ENCODE data around the gene CCNI. TPM values are rescaled to one million over a fixed set of nuclear protein-coding genes. Genes with fewer than 3 reads are reported as not detected.

The CCNI gene
- polyA plus RNA-seq, 1 of the 3 experiments (the other 2 are of a cell fraction) = 56.8 TPM

DNA sequence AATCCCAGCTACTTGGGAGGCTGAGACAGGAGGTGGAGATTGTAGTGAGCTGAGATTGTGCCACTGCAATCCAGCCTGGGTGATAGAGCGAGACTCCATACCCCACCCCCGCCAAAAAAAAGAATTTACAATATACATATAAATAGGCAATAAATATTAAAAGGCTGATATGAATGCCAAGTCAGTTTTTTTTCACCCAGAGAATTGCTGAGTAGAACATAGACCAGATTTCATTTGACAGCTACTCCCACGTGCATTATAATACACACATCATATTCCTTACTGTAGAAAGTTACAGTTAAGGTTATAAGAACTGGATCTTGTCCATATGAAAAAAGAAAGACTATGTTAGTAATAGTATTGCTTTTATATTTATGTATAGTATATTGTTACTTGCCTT is 18.7 kb upstream of the CCNI start:
- no peak for TF ChIP-seq ELF1 (IDR thresholded peaks at IDR 0.05)
- TF ChIP-seq RAD21 (IDR thresholded peaks at IDR 0.05; ENCODE audit: low read length) = no peak
- no peak for TF ChIP-seq SMC3 (IDR thresholded peaks at IDR 0.05; ENCODE audit: low read depth, low read length)
- no peak for TF ChIP-seq NRF1 (IDR thresholded peaks at IDR 0.05; ENCODE audit: low read depth, low read length)
- no peak for TF ChIP-seq TCF12 (IDR thresholded peaks at IDR 0.05)
- TF ChIP-seq PBX3 (IDR thresholded peaks at IDR 0.05) = no peak
- TF ChIP-seq RXRA (IDR thresholded peaks at IDR 0.05; ENCODE audit: borderline replicate concordance, low read depth) = no peak
- TF ChIP-seq FOXJ3 (CRISPR knock-in tag; IDR thresholded peaks at IDR 0.05) = no peak
- TF ChIP-seq, protein P1, sequence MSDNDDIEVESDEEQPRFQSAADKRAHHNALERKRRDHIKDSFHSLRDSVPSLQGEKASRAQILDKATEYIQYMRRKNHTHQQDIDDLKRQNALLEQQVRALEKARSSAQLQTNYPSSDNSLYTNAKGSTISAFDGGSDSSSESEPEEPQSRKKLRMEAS (IDR thresholded peaks at IDR 0.05; ENCODE audit: low read depth) = no peak
- Histone ChIP-seq H3K4me2 (no peak overlapping the region), H4K20me1 (ENCODE audit: insufficient read depth) (no peaks in the 10 kb centered on the region), H3K4me3 (ENCODE audit: low read depth in 2 of 2, low read length in 1 of 2) (no peak overlapping the region), H2AFZ (ENCODE audit: low read depth) (no peak overlapping the region), H3K36me3 (replicated peaks in 1 of 2; ENCODE audit: control insufficient read depth in 1 of 2, insufficient read depth in 2 of 2, low read length in 1 of 2) (no peaks in the 10 kb centered on the region), H3K27ac (ENCODE audit: low read depth in 2 of 2, low read length in 1 of 2) (no peak overlapping the region), H3K9me3 (no peaks in the 10 kb centered on the region), H3K9ac (no peak overlapping the region), H3K79me2 (ENCODE audit: insufficient read depth) (no peaks in the 10 kb centered on the region), H3F3A (replicated peaks; ENCODE audit: insufficient read depth) (no peaks in the 10 kb centered on the region), H3K4me1 (ENCODE audit: control insufficient read depth in 1 of 2, insufficient read depth in 2 of 2, low read depth in 1 of 2, low read length in 1 of 2) (peaks cover 0 to 6% of the 10 kb centered on the region in 2 experiments; a peak in 2 of 4 replicates), H3K27me3 (ENCODE audit: insufficient read depth) (no peaks in the 10 kb centered on the region), H3K9me2 (no peaks in the 10 kb centered on the region)
- no peak for DNase-seq
- POLR2A ChIA-PET = interaction anchor here (0.6 to 1.1 kb wide), 2 partner anchors 32 to 61 kb away, joined by 3 read pairs; no protein-coding TSS in a partner anchor
- WGBS (ENCODE audit: low lambda C conversion rate) = 85% methylated on average over 3 of the region's 3 CpGs
- CTCF ChIA-PET = interaction anchor here (0.8 to 5.4 kb wide), 17 partner anchors 9 to 882 kb away, joined by 3 to 106 read pairs (median 10); partner anchors contain the start of genes CCNG2 and CCNI

- Histone ChIP-seq H3K9me2 (no peaks in the 10 kb centered on the region), H2AFZ (ENCODE audit: low read depth) (no peak overlapping the region; the same call in 1 of the 2 replicates), H3K4me3 (ENCODE audit: low read depth in 2 of 2, low read length in 1 of 2) (no peak overlapping the region), H3K4me2 (peak overlapping the region; percentile 20; the same call in 1 of the 2 replicates), H3K27me3 (ENCODE audit: insufficient read depth) (no peaks in the 10 kb centered on the region), H3K9ac (no peak overlapping the region), H3F3A (replicated peaks; ENCODE audit: insufficient read depth) (no peaks in the 10 kb centered on the region), H3K27ac (ENCODE audit: low read depth in 2 of 2, low read length in 1 of 2) (peak overlapping the region in 1 of 2 experiments; percentile 43; a peak in 2 of 4 replicates), H3K79me2 (ENCODE audit: insufficient read depth) (no peaks in the 10 kb centered on the region), H4K20me1 (ENCODE audit: insufficient read depth) (no peaks in the 10 kb centered on the region), H3K9me3 (no peaks in the 10 kb centered on the region), H3K36me3 (replicated peaks in 1 of 2; ENCODE audit: control insufficient read depth in 1 of 2, insufficient read depth in 2 of 2, low read length in 1 of 2) (no peaks in the 10 kb centered on the region), H3K4me1 (ENCODE audit: control insufficient read depth in 1 of 2, insufficient read depth in 2 of 2, low read depth in 1 of 2, low read length in 1 of 2) (peaks cover 0 to 6% of the 10 kb centered on the region in 2 experiments; a peak in 2 of 4 replicates)
- TF ChIP-seq RAD21 (IDR thresholded peaks at IDR 0.05; ENCODE audit: low read length) (no peak), FOXJ3 (CRISPR knock-in tag; IDR thresholded peaks at IDR 0.05) (no peak)
- TF ChIP-seq, protein P1 (IDR thresholded peaks at IDR 0.05; ENCODE audit: low read depth) = no peak
- POLR2A ChIA-PET = no interaction called here
- DNase-seq = no peak
- CTCF ChIA-PET = interaction anchor here (0.6 to 5.4 kb wide), 4 partner anchors 11 to 108 kb away, joined by 3 to 106 read pairs (median 14); no protein-coding TSS in a partner anchor
- WGBS (ENCODE audit: low lambda C conversion rate) = 38% methylated on average over 1 of the region's 1 CpG
These were observed 17.6 kb upstream of the CCNI start for GRCh38 chr4:77093401-77093800.

GRCh38 chr4:77092975-77093374 is 17.2 kb upstream of the CCNI start:
- Histone ChIP-seq H3F3A (replicated peaks; ENCODE audit: insufficient read depth) (no peaks in the 10 kb centered on the region), H3K9me2 (no peaks in the 10 kb centered on the region), H3K79me2 (ENCODE audit: insufficient read depth) (no peaks in the 10 kb centered on the region), H3K9me3 (no peaks in the 10 kb centered on the region), H3K4me2 (peak overlapping the region; percentile 20; the same call in 1 of the 2 replicates), H3K27ac (ENCODE audit: low read depth in 2 of 2, low read length in 1 of 2) (peak overlapping the region in 1 of 2 experiments; percentile 43; a peak in 2 of 4 replicates), H4K20me1 (ENCODE audit: insufficient read depth) (no peaks in the 10 kb centered on the region), H3K9ac (no peak overlapping the region), H2AFZ (ENCODE audit: low read depth) (no peak overlapping the region; the same call in 1 of the 2 replicates), H3K4me1 (ENCODE audit: control insufficient read depth in 1 of 2, insufficient read depth in 2 of 2, low read depth in 1 of 2, low read length in 1 of 2) (peaks cover 0 to 6% of the 10 kb centered on the region in 2 experiments; a peak in 2 of 4 replicates), H3K27me3 (ENCODE audit: insufficient read depth) (no peaks in the 10 kb centered on the region), H3K36me3 (replicated peaks in 1 of 2; ENCODE audit: control insufficient read depth in 1 of 2, insufficient read depth in 2 of 2, low read length in 1 of 2) (no peaks in the 10 kb centered on the region), H3K4me3 (ENCODE audit: low read depth in 2 of 2, low read length in 1 of 2) (no peak overlapping the region)
- WGBS (ENCODE audit: low lambda C conversion rate) = 87% methylated on average over 2 of the region's 2 CpGs
- no peak for DNase-seq
- ChIA-PET POLR2A (no interaction called here), CTCF (interaction anchor here (0.6 to 5.4 kb wide), 3 partner anchors 42 to 109 kb away, joined by 3 to 106 read pairs (median 3); no protein-coding TSS in a partner anchor)
- no peak for TF ChIP-seq RFX5 (IDR thresholded peaks at IDR 0.05; ENCODE audit: low read length)
- TF ChIP-seq GATA2 (CRISPR knock-in tag; IDR thresholded peaks at IDR 0.05) = no peak
- no peak for TF ChIP-seq GABPA (IDR thresholded peaks at IDR 0.05; ENCODE audit: low read depth)
- TF ChIP-seq RAD21 (IDR thresholded peaks at IDR 0.05; ENCODE audit: low read length) = no peak
- TF ChIP-seq FOXJ3 (CRISPR knock-in tag; IDR thresholded peaks at IDR 0.05) = no peak
- TF ChIP-seq MXI1 (IDR thresholded peaks at IDR 0.05; ENCODE audit: low read depth, low read length) = no peak
- no peak for TF ChIP-seq REST (IDR thresholded peaks at IDR 0.05; ENCODE audit: low read depth, low read length)

Measured in SK-N-SH (cell line).